22Rv1 (cell line): Measurements from ENCODE around the gene TET2.

ENCODE experiments used
- ZFX ChIP-seq: fragments of 450-650 bp; IDR thresholded peaks from 2 replicates; pipeline ENCODE4 v1.6.1; 2017; ENCODE audit warnings: antibody characterized with exemption, borderline replicate concordance
- TF ChIP-seq, protein P1 (sequence below): fragments of 450-650 bp; IDR thresholded peaks from 2 replicates; pipeline ENCODE4 v1.5.1; 2017; ENCODE audit warnings: mild to moderate bottlenecking

- TF ChIP-seq, protein P1, sequence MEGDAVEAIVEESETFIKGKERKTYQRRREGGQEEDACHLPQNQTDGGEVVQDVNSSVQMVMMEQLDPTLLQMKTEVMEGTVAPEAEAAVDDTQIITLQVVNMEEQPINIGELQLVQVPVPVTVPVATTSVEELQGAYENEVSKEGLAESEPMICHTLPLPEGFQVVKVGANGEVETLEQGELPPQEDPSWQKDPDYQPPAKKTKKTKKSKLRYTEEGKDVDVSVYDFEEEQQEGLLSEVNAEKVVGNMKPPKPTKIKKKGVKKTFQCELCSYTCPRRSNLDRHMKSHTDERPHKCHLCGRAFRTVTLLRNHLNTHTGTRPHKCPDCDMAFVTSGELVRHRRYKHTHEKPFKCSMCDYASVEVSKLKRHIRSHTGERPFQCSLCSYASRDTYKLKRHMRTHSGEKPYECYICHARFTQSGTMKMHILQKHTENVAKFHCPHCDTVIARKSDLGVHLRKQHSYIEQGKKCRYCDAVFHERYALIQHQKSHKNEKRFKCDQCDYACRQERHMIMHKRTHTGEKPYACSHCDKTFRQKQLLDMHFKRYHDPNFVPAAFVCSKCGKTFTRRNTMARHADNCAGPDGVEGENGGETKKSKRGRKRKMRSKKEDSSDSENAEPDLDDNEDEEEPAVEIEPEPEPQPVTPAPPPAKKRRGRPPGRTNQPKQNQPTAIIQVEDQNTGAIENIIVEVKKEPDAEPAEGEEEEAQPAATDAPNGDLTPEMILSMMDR = no peak
- no peak for TF ChIP-seq ZFX
These were observed 133.9 kb downstream of the TET2 start for GRCh38 chr4:105280338-105281123.
